Right lobe of liver (tissue), 6 donors: ENCODE data around the gene KRTAP8-1. TPM values are rescaled to one million over a fixed set of nuclear protein-coding genes. Genes with fewer than 3 reads are reported as not detected.

Experiments
- ATAC-seq, 4 donors: fragments of 200-7000 bp; cut with Tn5 transposase; one replicate each; pipeline ENCODE4 v1.9.1; 2020; ENCODE audit warnings: mild to moderate bottlenecking in 4 of 4, moderate library complexity in 4 of 4
- DNase-seq, 3 donors: peaks; one replicate each; pipeline ENCODE4 v3.0.0-alpha.2; 2020
- H3K27ac ChIP-seq, 3 donors: fragments of 200-600 bp; one replicate each; pipeline ENCODE4 v1.8.0; 2022
- H3K27me3 ChIP-seq, 2 donors: fragments of 200-600 bp; one replicate each; pipeline ENCODE4 v1.8.0; 2022
- H3K36me3 ChIP-seq, 4 donors: fragments of 200-600 bp; sonication (generic) in 1 of 4; one replicate each; pipeline versions ENCODE4 v1.5.1 to v1.8.0; 2017 to 2022; ENCODE audit warnings: control low read depth in 1 of 4
- H3K4me1 ChIP-seq, 4 donors: fragments of 200-600 bp; sonication (generic) in 1 of 4; one replicate each; pipeline versions ENCODE4 v1.5.1 to v1.8.0; 2017 to 2022; ENCODE audit warnings: control low read depth in 1 of 4
- H3K4me3 ChIP-seq, 3 donors: fragments of 200-600 bp; one replicate each; pipeline ENCODE4 v1.8.0; 2022
- H3K9me3 ChIP-seq, 4 donors: fragments of 200-600 bp; sonication (generic) in 1 of 4; one replicate each; pipeline versions ENCODE4 v1.5.1 to v1.8.0; 2017 to 2022; ENCODE audit warnings: control low read depth in 1 of 4
- POLR2A ChIP-seq: fragments of 450-650 bp; IDR thresholded peaks from one replicate; pipeline ENCODE4 v1.6.1; 2017; ENCODE audit warnings: antibody characterized with exemption, mild to moderate bottlenecking
- WGBS: methylation state at CpG from one replicate; pipeline ENCODE4 v1.1.6; 2018; ENCODE audit warnings: low coverage, low lambda C conversion rate; ENCODE audit not compliant: insufficient coverage; ENCODE audit errors: missing lambda C conversion rate; 5-methylcytosine and 5-hydroxymethylcytosine counted together
- intact Hi-C, 2 donors: fragments of 100-400 bp; cut with DNase I; formaldehyde crosslinking; loops; one replicate each; pipeline versions ENCODE4 v1.11.2 to v1.14.1; 2022
- long read RNA-seq: library from polyadenylated mRNA; unstranded; transcript quantifications from one replicate; pipeline ENCODE4 v2.0.0, GENCODE V29; 2019
- total RNA-seq, 6 experiments: library from RNA; depleted of rRNA in 2 of 6; stranded (reverse); fragments of >200 nt in 2 of 6; fragmentation: NEBNext Ultra II Directional in 3 of 6; extraction: Animal tissue kit (Norgen Biotek cat#: 25700) in 3 of 6; gene quantifications; one replicate each; pipeline versions ENCODE4 v1.1.0 to v1.2.4, GENCODE V29; 2016 to 2023
- TF ChIP-seq, protein P1 (sequence below), 4 donors: fragments of 200-600 bp in 3 of 4; fragments of 450-650 bp in 1 of 4; IDR thresholded peaks; one replicate each; pipeline versions ENCODE4 v1.5.1 to v1.8.0; 2016 to 2022; ENCODE audit warnings: antibody characterized with exemption in 4 of 4, mild to moderate bottlenecking in 2 of 4
- donor health status: DM: no; HTN: yes; CAD: no.
- donor health status: DM: no; HTN: no; CAD: no.
- donor health status: DM: no; HTN: no; CAD: no.
- donor health status: DM: no; HTN: yes; CAD: no.
- donor health status: DM: no; HTN: yes; CAD: no.

KRTAP8-1 gene, protein sequence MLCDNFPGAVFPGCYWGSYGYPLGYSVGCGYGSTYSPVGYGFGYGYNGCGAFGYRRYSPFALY
- not detected for total RNA-seq
- long read RNA-seq: 0 reads

DNA sequence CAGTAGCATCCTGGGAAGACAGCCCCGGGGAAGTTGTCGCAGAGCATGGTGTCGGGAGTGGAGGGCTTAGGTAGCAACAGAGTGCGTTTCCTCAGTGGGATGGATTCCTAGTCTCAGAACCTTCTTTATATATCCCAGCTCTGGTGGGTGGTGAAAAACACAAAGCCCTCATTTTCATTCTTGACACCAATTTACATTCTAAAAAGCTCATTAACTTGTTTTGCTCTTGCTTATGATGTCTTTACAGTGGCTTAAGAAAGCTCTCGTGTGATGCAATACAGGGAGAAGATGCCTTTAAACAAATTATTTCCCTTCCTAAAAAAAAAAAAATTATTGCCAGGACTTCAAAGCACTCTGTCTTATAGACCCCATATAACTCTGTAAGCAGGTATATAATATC, at the start of gene KRTAP8-1:
Gene KRTAP8-1 (minus strand): TSS at position 101 of the 400 bp plus-strand sequence. CDS start 54 bp downstream, at position 47.
- H3K27ac ChIP-seq: no peak within 1 kb of the TSS
- ATAC-seq: no peak
- TF ChIP-seq, protein P1, sequence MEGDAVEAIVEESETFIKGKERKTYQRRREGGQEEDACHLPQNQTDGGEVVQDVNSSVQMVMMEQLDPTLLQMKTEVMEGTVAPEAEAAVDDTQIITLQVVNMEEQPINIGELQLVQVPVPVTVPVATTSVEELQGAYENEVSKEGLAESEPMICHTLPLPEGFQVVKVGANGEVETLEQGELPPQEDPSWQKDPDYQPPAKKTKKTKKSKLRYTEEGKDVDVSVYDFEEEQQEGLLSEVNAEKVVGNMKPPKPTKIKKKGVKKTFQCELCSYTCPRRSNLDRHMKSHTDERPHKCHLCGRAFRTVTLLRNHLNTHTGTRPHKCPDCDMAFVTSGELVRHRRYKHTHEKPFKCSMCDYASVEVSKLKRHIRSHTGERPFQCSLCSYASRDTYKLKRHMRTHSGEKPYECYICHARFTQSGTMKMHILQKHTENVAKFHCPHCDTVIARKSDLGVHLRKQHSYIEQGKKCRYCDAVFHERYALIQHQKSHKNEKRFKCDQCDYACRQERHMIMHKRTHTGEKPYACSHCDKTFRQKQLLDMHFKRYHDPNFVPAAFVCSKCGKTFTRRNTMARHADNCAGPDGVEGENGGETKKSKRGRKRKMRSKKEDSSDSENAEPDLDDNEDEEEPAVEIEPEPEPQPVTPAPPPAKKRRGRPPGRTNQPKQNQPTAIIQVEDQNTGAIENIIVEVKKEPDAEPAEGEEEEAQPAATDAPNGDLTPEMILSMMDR (IDR thresholded peaks at IDR 0.05): no peak
- TF ChIP-seq POLR2A: no peak
- no peaks in the 10 kb centered on the region for H3K36me3 ChIP-seq
- H3K4me3 ChIP-seq: no peak within 1 kb of the TSS
- H3K27me3 ChIP-seq: no peaks in the 10 kb centered on the region
- H3K9me3 ChIP-seq: no peaks in the 10 kb centered on the region
- WGBS: 40% methylated on average over 2 of the region's 5 CpGs
- DNase-seq: no peak
- intact Hi-C loops: no loop called here
- no peaks in the 10 kb centered on the region for H3K4me1 ChIP-seq

DNA sequence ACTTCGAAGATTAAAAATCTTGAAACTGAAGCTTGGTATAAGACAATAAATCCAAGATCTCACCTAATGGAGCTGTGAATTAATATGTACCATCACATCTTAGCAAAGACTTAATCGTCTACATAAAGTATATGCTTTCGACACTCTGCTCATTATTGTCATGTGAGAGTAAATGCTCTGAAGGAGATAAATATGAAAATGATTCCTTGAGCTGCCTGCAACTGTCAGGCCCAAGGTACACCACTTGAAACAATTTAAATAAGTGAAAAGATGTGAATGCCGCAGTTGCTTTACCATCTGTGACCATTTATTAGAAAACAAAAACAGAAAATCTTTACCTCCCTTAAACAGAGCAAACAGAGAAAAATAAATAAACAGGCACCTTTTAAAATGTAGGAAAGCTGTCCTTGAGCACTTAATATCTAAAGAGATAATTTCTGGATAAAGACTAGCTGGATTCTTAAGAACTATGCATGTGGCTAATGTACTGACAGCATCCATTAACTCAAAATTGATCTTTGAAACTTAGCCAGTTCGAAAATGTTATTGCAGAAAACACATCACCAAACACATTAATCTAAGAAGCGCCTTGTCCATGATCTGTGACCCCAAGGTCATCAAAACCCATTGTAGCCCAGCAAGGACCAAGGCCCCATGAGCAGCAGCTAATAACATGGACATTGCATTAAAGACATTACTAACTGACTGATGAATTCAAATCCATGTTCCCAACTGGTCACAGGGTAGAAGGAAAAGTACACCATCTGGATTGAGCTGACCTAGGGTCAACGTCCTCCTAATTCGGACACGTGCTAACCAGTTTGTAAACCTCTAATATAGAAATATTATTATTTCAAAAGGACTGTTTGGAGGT, 34.8 kb upstream of the KRTAP8-1 start:
- H3K4me3 ChIP-seq: no peak overlapping the region
- no peaks in the 10 kb centered on the region for H3K36me3 ChIP-seq
- DNase-seq: no peak
- WGBS: 55% methylated on average over 8 of the region's 9 CpGs
- ATAC-seq: no peak
- intact Hi-C loops: no loop called here
- H3K9me3 ChIP-seq: no peaks in the 10 kb centered on the region
- TF ChIP-seq, protein P1 (IDR thresholded peaks at IDR 0.05): no peak
- TF ChIP-seq POLR2A: no peak
- H3K27me3 ChIP-seq: no peaks in the 10 kb centered on the region
- no peak overlapping the region for H3K27ac ChIP-seq
- no peaks in the 10 kb centered on the region for H3K4me1 ChIP-seq

DNA sequence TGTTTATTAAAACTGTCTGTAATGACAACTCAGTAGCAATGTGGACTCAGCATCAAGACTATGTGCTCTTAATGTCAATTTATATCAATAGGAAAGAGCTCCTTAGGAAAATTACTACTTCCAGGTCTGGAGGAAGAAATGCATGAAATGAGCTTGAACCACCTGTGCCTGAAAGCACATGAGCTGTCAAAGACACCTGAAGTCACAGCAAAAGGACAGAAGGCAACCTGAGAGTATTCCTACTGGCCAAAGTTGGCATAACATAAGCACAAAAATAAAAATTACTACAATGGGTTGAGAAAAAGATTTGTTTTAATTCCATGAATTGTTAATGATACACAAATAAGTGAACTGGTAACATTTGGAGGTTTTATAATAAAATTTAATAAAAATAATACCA, 29.9 kb upstream of the KRTAP8-1 start:
- intact Hi-C loops: no loop called here
- ATAC-seq (no peak), DNase-seq (no peak)
- no peaks in the 10 kb centered on the region for H3K36me3 ChIP-seq
- TF ChIP-seq, protein P1 (IDR thresholded peaks at IDR 0.05): no peak
- TF ChIP-seq POLR2A: no peak
- H3K27ac ChIP-seq: no peak overlapping the region
- no peaks in the 10 kb centered on the region for H3K27me3 ChIP-seq
- H3K4me1 ChIP-seq: no peaks in the 10 kb centered on the region
- no peak overlapping the region for H3K4me3 ChIP-seq
- H3K9me3 ChIP-seq: no peaks in the 10 kb centered on the region

DNA sequence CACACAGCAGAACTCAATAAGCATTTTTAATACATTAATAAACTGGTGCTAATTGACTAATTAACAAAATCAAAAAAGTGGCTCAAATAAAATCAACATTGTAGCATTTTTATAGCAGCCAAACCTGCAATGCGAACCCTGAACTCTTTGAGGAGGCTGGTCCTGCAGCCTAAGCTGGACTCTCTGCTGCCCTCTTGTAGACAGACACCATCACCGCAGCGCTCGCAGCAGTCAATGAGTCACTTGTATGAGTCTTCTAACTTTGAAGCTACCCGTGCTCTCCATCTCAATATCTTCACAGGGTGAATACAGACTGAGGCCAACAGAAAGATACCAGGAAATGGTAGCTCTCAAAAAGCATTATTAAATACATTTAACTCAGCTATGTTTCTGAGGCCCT, 26.2 kb upstream of the KRTAP8-1 start:
- no peaks in the 10 kb centered on the region for H3K9me3 ChIP-seq
- H3K4me1 ChIP-seq: no peaks in the 10 kb centered on the region
- intact Hi-C loops: no loop called here
- DNase-seq (peak in 1 of 3 donors; percentile 47), ATAC-seq (peak; percentile 53 to 92 (median 78))
- H3K27me3 ChIP-seq: no peaks in the 10 kb centered on the region
- no peaks in the 10 kb centered on the region for H3K36me3 ChIP-seq
- no peak overlapping the region for H3K27ac ChIP-seq
- no peak for TF ChIP-seq POLR2A
- TF ChIP-seq, protein P1 (IDR thresholded peaks at IDR 0.05): peak in 3 of 4 donors; percentile 36 to 58 (median 53)
- no peak overlapping the region for H3K4me3 ChIP-seq
- WGBS: 11% methylated on average over 5 of the region's 5 CpGs
